Stimulated activated naive CD4-positive, alpha-beta T cell (primary cell): Measurements from ENCODE around the gene EXOC7.
A peak's percentile ranks its signal among the peaks of the same experiment; 100 is the strongest.

ENCODE experiments used
- DNase-seq, 6 experiments: peaks; one replicate each; lab custom pipeline; 2025; lab: John Stamatoyannopoulos, UW

The EXOC7 gene

DNA sequence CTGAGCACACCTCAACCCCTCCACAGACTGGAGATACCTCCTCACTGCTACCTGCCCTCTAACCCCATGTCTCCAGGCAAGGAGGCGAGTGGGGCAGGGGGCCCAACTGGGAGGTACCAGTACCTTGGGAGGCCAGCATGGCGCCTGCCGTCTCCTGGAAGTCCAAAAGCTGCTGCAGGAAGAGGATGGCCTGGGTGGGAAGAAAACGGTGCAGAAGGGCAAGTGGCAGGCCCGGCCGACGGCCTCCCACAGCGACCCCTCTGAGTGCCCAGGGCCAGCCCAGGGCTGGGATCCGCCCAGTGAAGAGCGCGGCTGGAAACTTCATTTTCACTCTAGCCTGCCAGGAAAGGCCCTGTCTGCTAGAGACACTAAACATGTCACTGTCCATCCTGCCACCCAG is 16.1 kb downstream of the EXOC7 start:
- DNase-seq: no peak

DNA sequence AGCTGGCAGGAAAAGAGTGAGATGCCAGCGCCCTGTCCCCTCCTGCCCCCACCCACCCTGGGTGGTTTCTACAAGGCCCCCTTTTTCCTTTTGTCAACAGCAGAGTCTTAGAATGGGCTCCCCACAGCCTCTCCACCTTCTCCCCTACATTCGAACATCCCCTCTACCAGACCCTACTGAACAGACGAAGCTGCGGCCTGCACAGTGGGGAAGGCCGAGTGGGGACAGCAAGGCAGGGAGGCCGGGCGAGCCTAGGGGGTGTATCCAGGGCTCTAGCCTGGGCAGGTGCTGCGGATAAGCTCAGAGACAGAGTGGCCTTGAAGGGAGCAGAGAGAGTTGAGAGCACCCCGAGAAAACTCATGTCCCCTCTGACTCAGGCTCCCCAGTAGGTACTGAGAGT is 17.2 kb downstream of the EXOC7 start:
- DNase-seq: no peak

DNA sequence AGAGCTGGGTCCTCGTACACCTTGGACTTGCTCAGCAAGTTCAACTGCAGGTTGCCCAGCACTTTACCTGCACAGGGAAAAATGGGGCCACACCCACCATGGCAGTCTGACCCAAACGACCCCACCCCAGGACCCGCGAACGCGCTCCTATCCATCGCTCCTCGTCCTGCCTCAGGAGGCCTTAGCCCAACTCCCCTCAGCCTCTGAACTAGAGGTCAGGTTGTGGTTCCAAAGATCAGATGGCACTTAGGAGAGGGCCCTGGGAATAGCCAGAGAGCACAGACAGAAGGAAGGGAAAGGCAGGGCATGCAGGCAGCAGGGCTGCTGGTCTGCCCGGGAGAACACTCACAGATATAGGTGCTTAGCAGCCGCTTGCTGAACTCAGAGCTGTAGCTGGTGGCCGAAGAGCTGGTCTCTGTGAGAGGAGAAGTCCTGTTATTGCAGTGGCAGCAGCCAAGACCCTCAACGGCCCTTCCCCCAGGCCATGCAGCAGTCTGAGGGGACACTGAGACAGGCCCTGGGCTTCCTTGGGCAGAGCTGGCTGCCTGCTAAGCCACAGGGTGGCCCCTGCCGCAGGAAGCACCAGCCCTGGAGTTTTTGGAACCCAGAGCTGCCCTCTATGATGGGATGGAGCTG is 17.7 kb downstream of the EXOC7 start:
- DNase-seq: no peak

DNA sequence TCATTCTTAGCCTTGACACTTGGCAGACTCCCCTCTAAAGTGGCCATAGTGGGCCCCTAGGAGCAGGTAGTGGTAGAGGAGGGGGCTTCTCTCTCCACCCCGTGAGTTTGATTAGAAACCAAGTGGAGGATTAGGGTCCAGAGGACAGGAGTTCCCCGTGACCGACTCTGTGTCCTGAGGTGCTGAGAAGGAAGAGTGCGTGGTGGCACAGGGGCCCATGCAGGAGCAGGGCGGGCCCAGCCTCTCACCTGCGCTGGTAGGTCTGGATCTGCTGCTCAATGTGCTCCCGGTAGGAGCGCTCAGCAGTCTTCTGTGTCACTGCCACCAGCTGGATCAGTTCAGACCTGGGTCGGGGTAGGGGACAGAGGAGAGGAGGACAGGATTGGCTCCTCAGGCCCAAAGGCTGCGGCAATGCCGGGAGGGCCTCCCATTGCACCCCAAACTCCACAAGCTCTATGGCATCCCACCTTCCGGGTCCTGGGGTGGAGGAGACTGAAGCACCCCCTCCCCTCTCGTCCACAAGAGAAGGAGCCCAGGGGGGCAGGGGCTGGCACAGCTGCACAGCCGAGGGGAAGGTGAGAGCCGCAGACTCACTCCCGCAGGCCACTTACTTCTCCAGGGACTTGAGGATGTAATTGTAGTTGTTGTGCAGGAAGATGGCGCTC is 18.4 kb downstream of the EXOC7 start:
- DNase-seq: no peak

DNA sequence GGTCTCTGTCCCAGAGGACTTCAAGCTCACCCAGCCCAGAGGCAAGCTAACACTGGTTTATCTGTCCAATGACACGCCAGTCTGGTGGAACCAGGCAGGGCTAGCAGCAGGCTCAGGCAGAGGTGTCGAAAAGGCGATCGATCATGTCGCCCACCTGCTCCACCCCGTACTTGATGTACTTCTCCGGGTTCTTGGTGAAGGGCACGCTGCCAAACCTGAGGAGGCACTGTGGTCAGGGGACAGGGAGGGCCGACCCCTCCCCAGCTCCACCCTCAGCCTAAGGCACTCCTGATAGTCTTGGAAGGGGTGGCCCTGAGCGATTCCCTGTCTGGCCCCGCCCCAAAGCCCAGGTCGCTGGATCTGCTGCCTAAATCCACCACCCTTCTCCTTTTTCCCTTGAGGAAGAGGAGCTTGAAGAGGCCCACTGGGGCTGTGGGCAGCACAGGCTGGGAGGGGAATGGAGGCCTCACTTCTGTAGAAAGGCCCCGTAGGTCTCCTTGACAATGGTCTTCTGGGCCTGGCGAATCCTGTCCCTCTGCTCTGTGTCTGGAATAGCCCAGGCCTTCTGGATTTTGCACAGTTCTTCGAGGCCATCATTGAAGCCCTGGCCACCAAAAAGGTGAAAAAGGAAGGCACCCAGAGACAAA is 19.9 kb downstream of the EXOC7 start:
- no peak for DNase-seq

DNA sequence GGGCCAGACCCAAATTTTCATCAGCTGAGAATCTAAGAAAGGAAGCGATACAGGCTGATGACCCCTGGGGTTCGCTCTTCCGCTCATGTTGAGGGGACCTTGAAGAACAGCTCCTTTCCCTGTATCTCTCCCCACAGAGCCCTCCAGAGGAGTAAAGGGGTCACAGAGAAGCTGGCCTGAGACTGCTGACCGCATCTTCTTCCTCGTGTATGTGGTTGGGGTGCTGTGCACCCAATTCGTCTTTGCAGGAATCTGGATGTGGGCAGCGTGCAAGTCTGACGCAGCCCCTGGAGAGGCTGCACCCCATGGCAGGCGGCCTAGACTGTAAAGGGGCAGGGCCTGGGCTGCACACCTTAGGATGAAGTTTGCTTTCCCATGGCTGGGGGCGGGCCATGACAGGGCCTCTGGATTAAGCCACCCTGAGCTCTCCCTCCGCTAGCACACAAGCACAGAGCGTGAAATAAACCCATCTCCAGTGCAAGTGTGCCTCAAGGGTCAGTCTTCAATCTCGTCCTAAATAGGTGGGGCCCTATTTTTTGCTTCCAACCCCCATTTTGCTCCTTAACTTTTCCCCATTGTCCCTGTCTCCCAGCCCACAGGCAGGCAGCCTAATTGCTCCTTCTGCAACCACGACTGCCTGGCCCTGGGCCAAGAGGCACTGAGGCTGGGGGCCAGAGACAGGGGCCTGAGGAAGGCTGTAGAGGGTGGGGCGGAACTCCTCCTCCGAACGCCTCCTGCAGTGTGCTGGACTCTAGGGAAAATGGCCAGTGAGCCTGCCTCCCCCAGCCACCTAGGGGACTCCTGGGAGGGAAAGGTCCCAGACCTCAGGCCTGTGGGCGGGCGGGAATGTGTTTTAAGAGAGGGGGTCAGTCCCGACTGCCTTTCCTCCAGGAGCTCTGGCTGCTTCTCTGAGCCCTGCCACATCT is 21.0 kb downstream of the EXOC7 start:
- DNase-seq: no peak

DNA sequence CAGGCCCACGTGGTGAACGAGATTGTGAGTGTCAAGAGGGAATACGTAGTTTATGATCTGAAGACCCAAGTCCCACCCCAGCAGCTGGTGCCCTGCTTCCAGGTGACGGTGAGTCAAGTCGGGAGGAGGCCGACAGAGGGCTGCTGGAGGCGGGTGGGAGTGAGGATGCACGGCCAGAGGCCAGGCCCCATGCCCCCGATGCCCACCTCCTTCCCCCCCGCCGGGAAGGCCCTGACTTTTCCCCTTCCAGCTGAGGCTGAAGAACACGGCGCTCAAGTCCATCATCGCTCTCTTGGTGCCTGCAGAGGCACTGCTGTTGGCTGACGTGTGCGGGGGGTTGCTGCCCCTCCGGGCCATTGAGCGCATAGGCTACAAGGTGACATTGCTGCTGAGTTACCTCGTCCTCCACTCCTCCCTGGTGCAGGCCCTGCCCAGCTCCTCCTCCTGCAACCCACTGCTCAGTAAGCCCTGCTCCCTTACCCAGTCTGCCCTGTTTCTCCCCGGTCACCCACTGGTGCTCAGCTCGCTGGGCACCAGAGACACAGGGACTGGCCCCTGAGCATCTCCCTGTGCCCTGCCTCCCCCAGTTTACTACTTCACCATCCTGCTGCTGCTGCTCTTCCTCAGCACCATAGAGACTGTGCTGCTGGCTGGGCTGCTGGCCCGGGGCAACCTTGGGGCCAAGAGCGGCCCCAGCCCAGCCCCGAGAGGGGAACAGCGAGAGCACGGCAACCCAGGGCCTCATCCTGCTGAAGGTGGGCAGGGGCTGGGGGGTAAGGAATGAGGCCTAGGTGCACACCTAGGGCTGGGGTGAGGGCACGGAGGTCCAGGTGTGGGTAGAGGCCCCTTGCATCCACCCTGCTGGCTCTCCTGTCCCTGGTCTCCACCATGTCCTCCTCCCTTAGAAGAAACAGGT is 22.0 kb downstream of the EXOC7 start:
- DNase-seq: no peak

DNA sequence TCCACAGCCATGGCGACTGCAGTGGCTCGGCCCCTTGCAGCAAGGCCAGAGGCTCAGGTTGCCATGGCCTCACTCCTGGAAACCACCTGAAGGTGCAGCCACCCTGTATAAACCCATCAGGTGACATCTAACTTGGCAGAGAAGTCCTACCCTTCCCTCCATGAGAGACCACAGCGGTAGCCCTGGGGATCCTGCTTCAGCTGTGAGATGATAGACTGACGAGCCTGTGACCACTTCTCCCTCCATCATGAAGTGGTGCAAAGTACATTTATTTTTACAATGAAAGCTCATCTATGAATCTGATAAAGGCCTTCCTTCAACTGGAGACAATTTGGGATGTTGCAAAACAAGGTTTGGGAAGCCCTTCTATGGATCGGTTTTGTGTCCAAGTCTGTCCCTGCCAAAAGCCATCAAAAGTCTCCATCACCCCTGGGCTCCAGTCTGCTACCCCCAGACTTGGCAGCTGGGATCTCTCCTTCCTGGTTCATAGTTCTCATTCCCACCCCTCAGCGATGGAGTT is 22.8 kb downstream of the EXOC7 start:
- no peak for DNase-seq

DNA sequence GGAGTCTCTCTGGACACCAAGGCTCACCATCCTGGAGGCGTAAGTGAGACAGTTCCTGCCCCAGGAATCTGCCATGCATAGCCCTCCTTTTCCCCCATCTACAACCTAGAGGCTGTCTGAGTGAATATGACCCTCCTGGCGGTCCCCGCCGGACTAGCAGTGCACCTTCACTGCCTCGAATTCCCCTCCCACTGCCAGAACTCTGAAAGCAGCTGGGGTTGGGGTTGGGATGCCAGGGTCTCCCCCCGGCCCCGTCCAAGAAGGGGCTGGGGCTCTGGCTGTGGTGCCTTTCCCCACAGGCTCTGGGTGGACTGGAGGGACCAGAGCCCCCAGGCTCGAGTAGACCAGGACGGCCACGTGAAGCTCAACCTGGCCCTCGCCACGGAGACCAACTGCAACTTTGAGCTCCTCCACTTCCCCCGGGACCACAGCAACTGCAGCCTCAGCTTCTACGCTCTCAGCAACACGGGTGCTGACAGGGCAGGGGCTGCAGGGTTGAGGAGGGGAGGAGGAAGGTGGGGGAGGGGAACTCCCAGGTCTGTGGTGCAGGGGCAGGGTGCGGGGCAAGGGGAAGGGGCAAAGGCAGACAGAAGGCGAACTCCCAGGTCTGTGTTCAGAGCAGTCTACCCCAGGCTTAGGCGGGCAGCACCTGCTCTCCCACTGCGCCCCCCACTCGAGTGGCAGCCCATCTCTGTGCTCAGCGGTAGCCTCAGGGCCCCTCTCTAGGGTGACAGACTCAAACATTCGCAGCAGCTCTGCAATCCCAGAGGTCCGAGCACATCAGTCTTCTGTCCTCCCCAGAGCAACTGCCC is 23.4 kb downstream of the EXOC7 start:
- DNase-seq: peak in 3 of 6 experiments; percentile 11 to 55 (median 13)

DNA sequence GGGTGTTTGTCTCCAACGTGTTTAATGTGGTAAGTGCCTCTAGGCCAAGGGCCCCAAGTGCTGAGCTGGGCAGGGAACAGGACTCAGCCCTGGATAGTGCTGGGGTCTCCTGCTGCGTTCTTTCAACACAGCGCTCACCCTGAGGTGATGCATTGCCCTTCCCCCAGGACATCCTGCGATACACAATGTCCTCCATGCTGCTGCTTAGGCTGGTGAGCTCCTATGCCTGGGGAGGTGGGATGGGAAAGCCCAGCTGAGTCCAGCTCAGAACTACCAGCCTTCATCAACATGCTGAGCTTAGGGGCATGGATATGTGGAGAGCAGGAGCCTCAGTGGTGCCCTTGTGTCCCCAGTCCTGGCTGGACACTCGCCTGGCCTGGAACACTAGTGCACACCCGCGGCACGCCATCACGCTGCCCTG is 24.0 kb downstream of the EXOC7 start:
- no peak for DNase-seq

DNA sequence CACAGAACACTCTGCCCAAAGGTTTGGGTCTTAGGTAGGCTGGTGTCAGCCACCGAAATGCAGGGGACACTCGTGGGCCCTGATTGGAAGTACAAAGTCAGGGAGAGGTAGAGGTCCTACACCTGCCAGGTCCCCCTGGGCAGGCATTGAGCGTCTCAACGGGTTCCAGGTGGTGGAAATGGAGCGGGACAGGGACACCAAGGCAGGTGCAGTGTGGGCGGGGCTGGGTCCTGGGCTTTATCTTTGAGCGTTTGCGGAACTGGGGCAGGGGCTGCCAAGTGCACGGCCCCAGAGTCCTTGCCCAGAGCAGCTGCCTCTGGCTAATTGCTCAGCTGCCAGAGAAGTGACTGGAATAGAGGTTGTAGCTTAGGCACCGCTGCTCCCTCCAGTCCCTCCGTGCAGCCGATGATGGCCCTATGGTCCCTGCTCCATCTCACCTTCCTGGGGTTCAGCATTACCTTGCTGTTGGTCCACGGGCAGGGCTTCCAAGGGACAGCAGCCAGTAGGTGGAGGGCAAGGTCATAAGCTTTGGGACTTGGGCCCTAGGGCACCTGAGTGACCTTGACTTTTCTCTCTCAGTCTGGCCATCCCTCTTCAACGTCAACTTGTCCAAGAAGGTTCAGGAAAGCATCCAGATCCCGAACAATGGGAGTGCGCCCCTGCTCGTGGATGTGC is 24.6 kb downstream of the EXOC7 start, which contains the start of gene ZACN:
Gene ZACN, plus strand, starts transcription at position 323 of the 675 bp plus-strand sequence. Its CDS starts 83 bp downstream, at position 406.
- no peak for DNase-seq

DNA sequence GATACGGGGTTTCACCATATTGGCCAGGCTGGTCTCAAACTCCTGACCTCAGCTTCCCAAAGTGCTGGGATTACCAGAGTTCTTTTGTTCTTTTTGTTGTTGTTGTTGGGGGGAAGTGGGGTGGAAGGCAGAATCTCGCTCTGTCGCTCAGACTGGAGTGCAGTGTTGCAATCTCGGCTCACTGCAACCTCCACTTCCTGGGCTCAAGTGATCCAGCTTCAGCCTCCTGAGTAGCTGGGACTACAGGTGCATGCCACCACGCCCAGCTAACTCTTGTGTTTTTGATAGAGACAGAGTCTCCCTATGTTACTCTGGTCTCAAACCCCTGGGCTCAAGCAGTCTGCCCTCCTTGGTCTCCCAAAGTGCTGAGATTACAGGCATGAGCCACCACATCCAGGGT is 25.2 kb downstream of the EXOC7 start:
- DNase-seq: peak in 1 of 6 experiments; percentile 33

DNA sequence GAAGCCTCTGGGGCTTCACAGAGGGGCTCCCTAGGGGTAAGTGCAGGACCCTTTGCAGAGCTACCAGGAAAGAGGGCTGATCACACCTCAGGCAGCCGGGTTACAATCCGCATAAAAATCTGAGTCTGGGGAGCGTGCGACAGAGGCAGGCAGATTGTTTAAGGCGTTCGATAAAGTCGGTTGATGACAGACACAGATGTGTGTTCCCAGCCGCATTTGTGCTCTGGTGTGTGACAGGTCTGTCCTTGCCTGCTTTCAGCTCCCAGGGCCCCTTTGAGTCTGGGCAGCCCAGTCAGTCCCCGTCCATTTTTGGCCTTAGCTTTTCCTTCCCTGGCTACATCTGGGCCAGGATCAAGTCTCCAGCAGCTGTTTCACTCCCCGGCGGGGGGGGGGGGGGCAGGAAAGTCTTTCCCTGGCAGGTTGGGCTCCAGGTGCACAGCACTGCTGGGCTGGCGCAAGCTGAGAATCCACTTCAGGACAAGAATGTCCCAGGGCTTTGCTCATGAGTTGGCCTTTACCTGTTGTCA is 25.9 kb downstream of the EXOC7 start:
- no peak for DNase-seq

DNA sequence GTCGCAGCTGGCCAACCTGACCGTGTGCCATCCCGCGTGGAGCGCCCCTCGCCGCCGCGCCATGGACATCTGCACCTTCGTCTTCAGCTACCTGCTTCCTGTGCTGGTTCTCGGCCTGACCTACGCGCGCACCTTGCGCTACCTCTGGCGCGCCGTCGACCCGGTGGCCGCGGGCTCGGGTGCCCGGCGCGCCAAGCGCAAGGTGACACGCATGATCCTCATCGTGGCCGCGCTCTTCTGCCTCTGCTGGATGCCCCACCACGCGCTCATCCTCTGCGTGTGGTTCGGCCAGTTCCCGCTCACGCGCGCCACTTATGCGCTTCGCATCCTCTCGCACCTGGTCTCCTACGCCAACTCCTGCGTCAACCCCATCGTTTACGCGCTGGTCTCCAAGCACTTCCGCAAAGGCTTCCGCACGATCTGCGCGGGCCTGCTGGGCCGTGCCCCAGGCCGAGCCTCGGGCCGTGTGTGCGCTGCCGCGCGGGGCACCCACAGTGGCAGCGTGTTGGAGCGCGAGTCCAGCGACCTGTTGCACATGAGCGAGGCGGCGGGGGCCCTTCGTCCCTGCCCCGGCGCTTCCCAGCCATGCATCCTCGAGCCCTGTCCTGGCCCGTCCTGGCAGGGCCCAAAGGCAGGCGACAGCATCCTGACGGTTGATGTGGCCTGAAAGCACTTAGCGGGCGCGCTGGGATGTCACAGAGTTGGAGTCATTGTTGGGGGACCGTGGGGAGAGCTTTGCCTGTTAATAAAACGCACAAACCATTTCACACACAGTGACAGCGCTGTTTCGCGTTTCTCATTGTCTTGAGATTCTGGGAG is 26.6 kb downstream of the EXOC7 start:
- peak; percentile 33 to 78 (median 62) for DNase-seq

DNA sequence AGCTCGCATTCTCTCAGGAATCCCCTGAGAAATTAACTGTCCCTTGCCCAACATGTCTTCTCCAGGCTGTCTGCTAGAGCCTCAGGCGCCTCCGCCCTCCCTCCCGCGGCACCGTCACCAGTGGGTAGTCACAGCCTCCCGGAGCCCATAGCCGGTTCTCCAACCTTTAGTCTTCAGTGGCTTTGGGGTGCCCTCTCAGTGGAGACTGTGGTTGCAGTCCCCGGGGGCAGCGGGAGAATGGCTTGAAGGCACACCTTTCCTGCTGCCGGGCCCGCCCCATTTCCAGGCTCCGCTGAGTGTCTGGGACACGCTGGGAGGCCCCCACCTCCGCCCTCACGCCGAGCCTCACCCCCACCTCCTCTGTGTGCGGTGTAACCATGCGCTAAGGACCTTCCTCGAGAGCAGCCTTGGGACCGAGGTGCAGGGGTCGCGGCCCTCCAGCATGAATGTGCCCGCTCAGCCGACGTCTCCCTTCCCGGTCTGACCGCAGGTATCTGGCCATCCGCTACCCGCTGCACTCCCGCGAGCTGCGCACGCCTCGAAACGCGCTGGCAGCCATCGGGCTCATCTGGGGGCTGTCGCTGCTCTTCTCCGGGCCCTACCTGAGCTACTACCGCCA is 27.3 kb downstream of the EXOC7 start:
- DNase-seq: peak in 2 of 6 experiments; percentile 27 to 45

DNA sequence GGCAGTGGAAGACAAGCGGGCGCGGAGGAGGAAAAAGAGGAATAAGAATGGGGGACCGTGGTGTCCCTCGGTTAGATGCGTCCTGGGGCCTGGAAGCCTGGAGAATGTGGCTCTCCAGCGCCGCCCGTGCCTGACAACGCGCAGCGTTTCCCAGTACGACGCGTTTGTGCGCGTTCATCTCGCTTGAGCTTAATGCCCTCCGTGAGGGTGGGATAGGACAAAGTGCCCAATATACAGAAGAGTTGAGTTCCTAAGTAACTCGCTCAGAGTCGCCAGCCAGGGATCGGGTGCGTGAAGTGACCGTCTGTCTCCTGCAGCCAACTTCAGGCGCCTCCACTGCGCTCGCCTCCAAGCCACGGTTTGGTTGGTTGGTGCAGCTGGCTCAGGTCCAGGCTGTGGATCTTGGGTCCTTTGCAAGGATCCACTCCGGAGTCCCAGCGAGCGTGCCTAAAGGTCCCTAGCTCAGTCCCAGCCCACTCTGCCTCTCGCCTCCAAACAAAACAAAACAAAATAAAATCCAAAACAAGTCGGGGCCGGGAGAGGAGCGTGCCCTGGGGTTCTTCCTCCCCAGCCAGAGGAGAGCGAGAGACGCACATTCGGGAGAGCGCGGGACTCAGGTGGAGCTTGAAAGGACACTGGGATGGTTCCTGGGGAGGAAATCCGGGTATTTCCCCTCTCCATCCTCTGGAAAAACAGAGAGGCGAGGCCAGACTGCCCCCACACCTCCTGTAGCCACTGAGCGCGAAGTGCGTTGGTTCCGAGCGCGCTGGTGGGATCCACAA is 28.0 kb downstream of the EXOC7 start:
- DNase-seq: peak in 2 of 6 experiments; percentile 33 to 48
